ENCODE measurements around the gene IMPDH1. TPM values are rescaled to one million over a fixed set of nuclear protein-coding genes. Genes with fewer than 3 reads are reported as not detected.

The IMPDH1 gene
- total and polyA plus RNA-seq, 9 of the 15 experiments (the other 6 are each of a cell fraction or from before 2014, with no cell fraction given), result 0.80 to 118 (median 64.3) TPM

DNA sequence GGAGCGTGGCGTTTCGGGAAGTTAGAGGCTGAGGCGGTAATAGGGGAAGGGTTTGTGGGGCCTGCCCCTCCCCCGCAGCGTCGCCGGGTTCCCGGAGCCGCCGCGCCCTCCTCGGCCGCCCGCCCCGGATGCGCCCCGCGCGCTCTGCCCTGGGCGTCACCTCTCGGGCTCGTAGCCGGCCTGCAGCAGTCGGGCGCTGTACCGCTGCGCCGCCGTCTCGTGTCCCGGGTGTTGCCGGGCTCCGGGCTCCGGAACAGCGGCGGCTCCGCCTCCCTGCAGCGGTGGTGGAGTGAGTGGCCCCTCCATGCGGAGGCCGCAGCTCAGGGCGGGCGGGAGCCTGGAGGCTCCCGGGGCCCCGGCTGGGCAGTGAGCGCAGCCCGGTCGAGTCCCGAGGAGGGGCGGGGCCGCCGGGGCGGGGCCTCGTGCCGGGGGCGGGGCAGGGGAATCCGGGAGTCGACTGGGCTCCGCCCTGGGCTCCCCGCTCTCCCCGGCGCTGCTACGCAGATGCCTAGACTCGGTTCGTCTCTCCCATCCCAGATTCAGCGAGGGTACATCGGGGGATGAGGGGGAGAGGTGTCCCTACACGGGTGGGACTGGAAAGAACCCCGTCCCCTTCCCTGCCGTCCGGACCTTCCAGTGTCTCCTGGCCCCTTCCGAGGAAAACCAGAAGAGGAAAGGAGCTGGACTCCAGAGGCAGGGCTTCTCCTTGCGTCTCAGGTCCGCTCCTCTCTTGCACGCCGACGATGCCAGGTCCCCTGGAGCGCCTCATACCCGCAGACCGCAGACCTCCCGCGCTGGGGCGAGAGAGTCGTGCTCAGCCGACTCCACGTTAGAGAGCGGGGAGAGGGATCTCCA lies at the start of gene IMPDH1 (continued):
- TF ChIP-seq, protein P1, sequence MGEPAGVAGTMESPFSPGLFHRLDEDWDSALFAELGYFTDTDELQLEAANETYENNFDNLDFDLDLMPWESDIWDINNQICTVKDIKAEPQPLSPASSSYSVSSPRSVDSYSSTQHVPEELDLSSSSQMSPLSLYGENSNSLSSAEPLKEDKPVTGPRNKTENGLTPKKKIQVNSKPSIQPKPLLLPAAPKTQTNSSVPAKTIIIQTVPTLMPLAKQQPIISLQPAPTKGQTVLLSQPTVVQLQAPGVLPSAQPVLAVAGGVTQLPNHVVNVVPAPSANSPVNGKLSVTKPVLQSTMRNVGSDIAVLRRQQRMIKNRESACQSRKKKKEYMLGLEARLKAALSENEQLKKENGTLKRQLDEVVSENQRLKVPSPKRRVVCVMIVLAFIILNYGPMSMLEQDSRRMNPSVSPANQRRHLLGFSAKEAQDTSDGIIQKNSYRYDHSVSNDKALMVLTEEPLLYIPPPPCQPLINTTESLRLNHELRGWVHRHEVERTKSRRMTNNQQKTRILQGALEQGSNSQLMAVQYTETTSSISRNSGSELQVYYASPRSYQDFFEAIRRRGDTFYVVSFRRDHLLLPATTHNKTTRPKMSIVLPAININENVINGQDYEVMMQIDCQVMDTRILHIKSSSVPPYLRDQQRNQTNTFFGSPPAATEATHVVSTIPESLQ (CRISPR knock-in tag; IDR thresholded peaks at IDR 0.05), result no peak
- TF ChIP-seq MAFK (IDR thresholded peaks at IDR 0.05; ENCODE audit: low read length), result no peak
- no peak for TF ChIP-seq PKNOX1 (IDR thresholded peaks at IDR 0.05)
- TF ChIP-seq GTF2A2 (tag; IDR thresholded peaks at IDR 0.05), result no peak
- TF ChIP-seq FOXP4 (CRISPR knock-in tag; IDR thresholded peaks at IDR 0.05; ENCODE audit: borderline replicate concordance), result 0 out of 2 replicates have a peak, but pooled peaks have one; percentile 26
- peak; percentile 81 for TF ChIP-seq ATF7 (IDR thresholded peaks at IDR 0.05)
- no peak for TF ChIP-seq POLR2AphosphoS2 (IDR thresholded peaks at IDR 0.05; ENCODE audit: low read length)
- peak; percentile 95 for TF ChIP-seq HMGN3 (IDR thresholded peaks at IDR 0.05; ENCODE audit: borderline replicate concordance, extremely low read depth, insufficient read length, low read depth, low read length)
- TF ChIP-seq KAT8 (IDR thresholded peaks at IDR 0.05; ENCODE audit: low read depth), result no peak
- peak; percentile 93 for TF ChIP-seq POLR2G (IDR thresholded peaks at IDR 0.05; ENCODE audit: low read depth, low read length)
- 0 out of 2 replicates have a peak, but pooled peaks have one; percentile 22 for TF ChIP-seq JUN (IDR thresholded peaks at IDR 0.05; ENCODE audit: borderline replicate concordance, low read depth, low read length)
- TF ChIP-seq JUN (CRISPR knock-in tag; IDR thresholded peaks at IDR 0.05; ENCODE audit: borderline replicate concordance), result 0 out of 2 replicates have a peak, but pooled peaks have one; percentile 38
- no peak for TF ChIP-seq SRSF9 (IDR thresholded peaks at IDR 0.05; ENCODE audit: borderline replicate concordance, low read depth, low read length)
- TF ChIP-seq, protein P2, sequence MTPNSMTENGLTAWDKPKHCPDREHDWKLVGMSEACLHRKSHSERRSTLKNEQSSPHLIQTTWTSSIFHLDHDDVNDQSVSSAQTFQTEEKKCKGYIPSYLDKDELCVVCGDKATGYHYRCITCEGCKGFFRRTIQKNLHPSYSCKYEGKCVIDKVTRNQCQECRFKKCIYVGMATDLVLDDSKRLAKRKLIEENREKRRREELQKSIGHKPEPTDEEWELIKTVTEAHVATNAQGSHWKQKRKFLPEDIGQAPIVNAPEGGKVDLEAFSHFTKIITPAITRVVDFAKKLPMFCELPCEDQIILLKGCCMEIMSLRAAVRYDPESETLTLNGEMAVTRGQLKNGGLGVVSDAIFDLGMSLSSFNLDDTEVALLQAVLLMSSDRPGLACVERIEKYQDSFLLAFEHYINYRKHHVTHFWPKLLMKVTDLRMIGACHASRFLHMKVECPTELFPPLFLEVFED (CRISPR knock-in tag; conservative IDR thresholded peaks at IDR 0.05), result no peak
- no peak for TF ChIP-seq TEAD4 (IDR thresholded peaks at IDR 0.05; ENCODE audit: low read length)
- peak; percentile 68; the same call in 1 of the 2 replicates for TF ChIP-seq TEAD4 (CRISPR knock-in tag; IDR thresholded peaks at IDR 0.05; ENCODE audit: borderline replicate concordance)
- TF ChIP-seq, protein P3, sequence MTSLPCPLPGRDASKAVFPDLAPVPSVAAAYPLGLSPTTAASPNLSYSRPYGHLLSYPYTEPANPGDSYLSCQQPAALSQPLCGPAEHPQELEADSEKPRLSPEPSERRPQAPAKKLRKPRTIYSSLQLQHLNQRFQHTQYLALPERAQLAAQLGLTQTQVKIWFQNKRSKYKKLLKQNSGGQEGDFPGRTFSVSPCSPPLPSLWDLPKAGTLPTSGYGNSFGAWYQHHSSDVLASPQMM (CRISPR knock-in tag; IDR thresholded peaks at IDR 0.05), result no peak
- 0 out of 2 replicates have a peak, but pooled peaks have one; percentile 20 for TF ChIP-seq CC2D1A (IDR thresholded peaks at IDR 0.05)
- TF ChIP-seq SIN3A (IDR thresholded peaks at IDR 0.05; ENCODE audit: borderline replicate concordance in 2 of 2, control insufficient read depth in 1 of 2, low read depth in 2 of 2, low read length in 2 of 2), result peak in 1 of 2 experiments; percentile 49; a peak in 2 of 4 replicates
- TF ChIP-seq KLF1 (tag; IDR thresholded peaks at IDR 0.05), result peak; percentile 92
